ENCODE measurements around the gene OTOP3. TPM values are rescaled to one million over a fixed set of nuclear protein-coding genes. Genes with fewer than 3 reads are reported as not detected.

The OTOP3 gene
- total RNA-seq, 1 experiment from 2014 or later = not detected

DNA sequence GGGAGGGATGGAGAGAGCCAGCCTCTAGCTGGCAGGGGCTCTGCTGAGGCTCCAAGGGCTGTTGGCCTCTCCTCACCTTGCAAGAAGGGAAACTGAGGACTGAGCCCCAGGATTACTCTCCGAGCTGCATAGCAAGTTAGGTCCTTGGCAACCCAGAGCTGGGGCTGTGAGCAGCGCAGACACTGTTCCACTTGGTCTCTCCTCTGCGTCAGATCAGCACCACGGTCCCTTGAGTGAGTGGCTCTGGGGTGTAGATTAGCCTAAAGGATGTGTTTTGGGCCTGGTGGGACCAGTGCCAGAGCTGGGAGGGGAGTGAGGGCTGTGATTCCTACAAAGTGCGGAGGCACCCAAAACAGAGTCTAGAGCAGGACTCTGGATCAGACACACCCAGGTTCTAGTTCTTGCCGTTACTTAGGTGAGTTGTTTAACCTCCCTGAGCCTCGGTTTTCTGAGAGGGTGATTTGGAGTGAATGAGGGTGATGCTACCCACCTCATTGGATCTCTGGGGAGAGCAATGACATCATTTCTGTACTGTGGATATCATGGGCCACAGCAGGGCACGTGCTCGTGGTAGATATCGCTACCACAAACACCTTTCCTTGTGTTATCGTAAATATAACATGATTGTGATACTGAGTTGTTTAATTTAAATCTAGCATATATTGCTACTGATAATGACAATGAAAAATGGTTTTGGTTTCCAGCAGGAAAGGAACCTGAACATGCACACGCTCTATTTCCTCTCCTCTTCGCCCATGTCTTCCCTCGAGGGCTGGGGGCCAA lies 34.2 kb upstream of the OTOP3 start:
- no peak overlapping the region for H2BK12ac ChIP-seq (ENCODE audit: insufficient read length, low read depth, low read length)
- H2BK20ac ChIP-seq (ENCODE audit: low read depth, low read length, poor library complexity, severe bottlenecking) = no peak overlapping the region
- H3K23ac ChIP-seq (ENCODE audit: insufficient read length, low read depth, low read length) = no peak overlapping the region
- H3K4ac ChIP-seq (ENCODE audit: low read depth, low read length) = no peak overlapping the region
- no peak overlapping the region for H2AFZ ChIP-seq (ENCODE audit: low read length)
- no peak overlapping the region for H3T11ph ChIP-seq (ENCODE audit: low read length)
- H2BK15ac ChIP-seq (ENCODE audit: low read depth, low read length) = no peak overlapping the region
- no peak overlapping the region for H3K56ac ChIP-seq (ENCODE audit: insufficient read length, low read depth, low read length)
- H2BK5ac ChIP-seq (ENCODE audit: insufficient read length, low read length) = no peak overlapping the region
- H4K91ac ChIP-seq (ENCODE audit: insufficient read length, low read depth, low read length) = no peak overlapping the region
- no peak overlapping the region for H2AK5ac ChIP-seq (ENCODE audit: insufficient read length, low read length)
- Mint-ChIP-seq H3K9me3 (peaks cover 0 to 1% of the 10 kb centered on the region in 2 experiments; a peak in 1 of 5 replicates), H3K4me3 (no peak overlapping the region; a peak in 1 of 5 replicates), H3K36me3 (ENCODE audit: insufficient read depth in 1 of 3, low read depth in 3 of 3) (peaks cover 0 to 2% (median 0%) of the 10 kb centered on the region in 3 experiments; a peak in 3 of 7 replicates), H3K27ac (peak overlapping the region in 1 of 3 experiments; percentile 90; a peak in 1 of 7 replicates), H3K4me1 (peaks cover 10 to 21% of the 10 kb centered on the region in 2 experiments), H3K27me3 (ENCODE audit: low read depth) (peaks cover 56% of the 10 kb centered on the region)
- no peak overlapping the region for H3K9ac ChIP-seq (ENCODE audit: extremely low read depth, insufficient read length, low read length)
- H3K27me3 ChIP-seq (ENCODE audit: insufficient read depth, low read length) = no peaks in the 10 kb centered on the region; the same call in 1 of the 2 replicates
- H4K5ac ChIP-seq (ENCODE audit: insufficient read length, low read depth, low read length) = no peak overlapping the region
- DNase-seq = no peak
- H2BK120ac ChIP-seq (ENCODE audit: low read depth, low read length, poor library complexity, severe bottlenecking) = no peak overlapping the region
- peaks cover 3% of the 10 kb centered on the region for H3K4me1 ChIP-seq (ENCODE audit: insufficient read depth, low read length)
- no peaks in the 10 kb centered on the region for H3K79me1 ChIP-seq (ENCODE audit: insufficient read depth, low read depth, low read length, poor library complexity, severe bottlenecking)
- H3K18ac ChIP-seq (ENCODE audit: insufficient read length, low read depth, low read length) = no peak overlapping the region
- TF ChIP-seq CTCF (conservative IDR thresholded peaks at IDR 0.05) = no peak
- H4K20me1 ChIP-seq (ENCODE audit: control insufficient read depth, insufficient read depth, insufficient read length) = no peaks in the 10 kb centered on the region
- no CpG with 5 or more reads among the region's 14 CpGs for WGBS (ENCODE audit: extremely low coverage, insufficient read length, low lambda C conversion rate)
- no peak overlapping the region for H3K14ac ChIP-seq (ENCODE audit: insufficient read depth, low read length)
- H3K79me2 ChIP-seq (ENCODE audit: insufficient read depth, low read length) = no peaks in the 10 kb centered on the region
- H3K9me3 ChIP-seq (ENCODE audit: control insufficient read depth, low read depth, low read length) = no peaks in the 10 kb centered on the region
- H3K4me2 ChIP-seq (ENCODE audit: insufficient read depth, insufficient read length, low read length) = no peak overlapping the region
- H3K27ac ChIP-seq (ENCODE audit: insufficient read length, low read depth, low read length) = no peak overlapping the region
- no peaks in the 10 kb centered on the region for H3K23me2 ChIP-seq (ENCODE audit: insufficient read length, low read depth, low read length, poor library complexity, severe bottlenecking)
- no peak overlapping the region for H4K8ac ChIP-seq (replicated peaks; ENCODE audit: insufficient read length, low read depth, low read length)

Measured in H9 (cell line).